Liver (tissue), 3 donors: ENCODE results near the gene HOXD8.

Source experiments
- CTCF ChIP-seq: fragments of 150-350 bp; IDR thresholded peaks from 2 replicates; pipeline ENCODE4 v1.5.1; 2017; ENCODE audit warnings: improper control_type of control experiment, low read depth, low read length; ENCODE audit not compliant: missing input control
- HNF4G ChIP-seq: IDR thresholded peaks from 2 replicates; pipeline ENCODE4 v1.6.1; 2016; ENCODE audit warnings: antibody characterized with exemption
- JUND ChIP-seq, 2 donors: IDR thresholded peaks; 2 replicates each; pipeline ENCODE4 v1.6.1; 2016; ENCODE audit warnings: antibody characterized with exemption in 2 of 2
- TAF1 ChIP-seq: conservative IDR thresholded peaks from 2 replicates; pipeline ENCODE4 v1.6.1; 2016; ENCODE audit warnings: antibody characterized with exemption, mild to moderate bottlenecking
- YY1 ChIP-seq: IDR thresholded peaks from 2 replicates; pipeline ENCODE4 v1.6.1; 2016; ENCODE audit warnings: antibody characterized with exemption, mild to moderate bottlenecking
- donor health status: healthy.
- donor health status: healthy.

- no peak for TF ChIP-seq CTCF
- TF ChIP-seq TAF1 = no peak
- no peak for TF ChIP-seq JUND (IDR thresholded peaks at IDR 0.05)
- no peak for TF ChIP-seq YY1
- no peak for TF ChIP-seq HNF4G
Measured at GRCh38 chr2:176096243-176096985, 33.1 kb upstream of the HOXD8 start.
